Esophagus squamous epithelium (tissue), 4 donors: ENCODE measurements around the gene TIMP2.

ENCODE experiments used
- POLR2A ChIP-seq, 4 donors: fragments of 450-650 bp; IDR thresholded peaks; one replicate each; pipeline ENCODE4 v1.6.1; 2017; ENCODE audit warnings: antibody characterized with exemption in 4 of 4, mild to moderate bottlenecking in 4 of 4, moderate library complexity in 3 of 4
- TF ChIP-seq, protein P1 (sequence below), 6 experiments: fragments of 450-650 bp in 4 of 6; fragments of 200-600 bp in 2 of 6; sonication (generic) in 2 of 6; IDR thresholded peaks; one replicate each; pipeline ENCODE4 v1.5.1; 2016 to 2019; ENCODE audit warnings: antibody characterized with exemption in 6 of 6, mild to moderate bottlenecking in 4 of 6, moderate library complexity in 4 of 6

- TF ChIP-seq, protein P1, sequence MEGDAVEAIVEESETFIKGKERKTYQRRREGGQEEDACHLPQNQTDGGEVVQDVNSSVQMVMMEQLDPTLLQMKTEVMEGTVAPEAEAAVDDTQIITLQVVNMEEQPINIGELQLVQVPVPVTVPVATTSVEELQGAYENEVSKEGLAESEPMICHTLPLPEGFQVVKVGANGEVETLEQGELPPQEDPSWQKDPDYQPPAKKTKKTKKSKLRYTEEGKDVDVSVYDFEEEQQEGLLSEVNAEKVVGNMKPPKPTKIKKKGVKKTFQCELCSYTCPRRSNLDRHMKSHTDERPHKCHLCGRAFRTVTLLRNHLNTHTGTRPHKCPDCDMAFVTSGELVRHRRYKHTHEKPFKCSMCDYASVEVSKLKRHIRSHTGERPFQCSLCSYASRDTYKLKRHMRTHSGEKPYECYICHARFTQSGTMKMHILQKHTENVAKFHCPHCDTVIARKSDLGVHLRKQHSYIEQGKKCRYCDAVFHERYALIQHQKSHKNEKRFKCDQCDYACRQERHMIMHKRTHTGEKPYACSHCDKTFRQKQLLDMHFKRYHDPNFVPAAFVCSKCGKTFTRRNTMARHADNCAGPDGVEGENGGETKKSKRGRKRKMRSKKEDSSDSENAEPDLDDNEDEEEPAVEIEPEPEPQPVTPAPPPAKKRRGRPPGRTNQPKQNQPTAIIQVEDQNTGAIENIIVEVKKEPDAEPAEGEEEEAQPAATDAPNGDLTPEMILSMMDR (IDR thresholded peaks at IDR 0.05) = no peak
- no peak for TF ChIP-seq POLR2A (IDR thresholded peaks at IDR 0.05)
Measured at GRCh38 chr17:78973792-78974520, 48.8 kb upstream of the TIMP2 start.
